Neural cell (in vitro differentiated cells): ENCODE data around the gene FILIP1. TPM values are rescaled to one million over a fixed set of nuclear protein-coding genes. Genes with fewer than 3 reads are reported as not detected.

ENCODE experiments used
- H2AFZ ChIP-seq: fragments of 200-600, 300-800 bp; sonication (generic), shearing (Covaris generic); 2 replicates; pipeline ENCODE4 v1.6.0; 2014; ENCODE audit warnings: low read depth, mild to moderate bottlenecking, antibody characterized with exemption, low read length, moderate library complexity
- H3F3A ChIP-seq: fragments of 200-600 bp; shearing (Covaris generic); 2 replicates; pipeline ENCODE4 v1.6.1; 2016; ENCODE audit warnings: mild to moderate bottlenecking, moderate library complexity, mixed read lengths, antibody characterized with exemption, low read length; ENCODE audit not compliant: insufficient read depth, poor library complexity, severe bottlenecking
- H3K27ac ChIP-seq: fragments of 200-600, 300-800 bp; sonication (generic), shearing (Covaris generic); 2 replicates; pipeline ENCODE4 v1.5.1; 2014; ENCODE audit warnings: mild to moderate bottlenecking, low read length, moderate library complexity
- H3K27me3 ChIP-seq: fragments of 300-800, 200-600 bp; sonication (generic), shearing (Covaris generic); 2 replicates; pipeline ENCODE4 v1.6.0; 2014; ENCODE audit warnings: mild to moderate bottlenecking, low read depth, low read length, moderate library complexity; ENCODE audit not compliant: insufficient read depth
- H3K36me3 ChIP-seq: fragments of 300-800, 200-600 bp; sonication (generic), shearing (Covaris generic); 2 replicates; pipeline ENCODE4 v1.5.1; 2014; ENCODE audit warnings: mild to moderate bottlenecking, antibody characterized with exemption, low read length, moderate library complexity; ENCODE audit not compliant: insufficient read depth
- H3K4me2 ChIP-seq: fragments of 300-800, 200-600 bp; sonication (generic), shearing (Covaris generic); 2 replicates; pipeline ENCODE4 v1.6.0; 2014; ENCODE audit warnings: mild to moderate bottlenecking, low read length
- H3K4me3 ChIP-seq: fragments of 300-800, 200-600 bp; sonication (generic), shearing (Covaris generic); 2 replicates; pipeline ENCODE4 v1.5.1; 2014; ENCODE audit warnings: mild to moderate bottlenecking, low read length, moderate library complexity
- H3K79me2 ChIP-seq: fragments of 200-600 bp; shearing (Covaris generic); replicated peaks from 2 replicates; pipeline ENCODE4 v1.6.0; 2014; ENCODE audit warnings: mild to moderate bottlenecking, low read length, moderate library complexity; ENCODE audit not compliant: insufficient read depth
- H3K9ac ChIP-seq: fragments of 300-800, 200-600 bp; sonication (generic), shearing (Covaris generic); 2 replicates; pipeline ENCODE4 v1.6.1; 2016; ENCODE audit warnings: mild to moderate bottlenecking, low read length, mixed read lengths
- H3K9me2 ChIP-seq: fragments of 200-600 bp; shearing (Covaris generic); 2 replicates; pipeline ENCODE4 v1.6.1; 2016; ENCODE audit warnings: mild to moderate bottlenecking, low read length, mixed read lengths; ENCODE audit not compliant: insufficient read depth
- H3K9me3 ChIP-seq: fragments of 200-600, 300-800 bp; sonication (generic), shearing (Covaris generic); 2 replicates; pipeline ENCODE4 v1.6.1; 2016; ENCODE audit warnings: mild to moderate bottlenecking, mixed run types, low read length, moderate library complexity, mixed read lengths
- H4K20me1 ChIP-seq: fragments of 200-600 bp; shearing (Covaris generic); 2 replicates; pipeline ENCODE4 v1.6.1; 2016; ENCODE audit warnings: mild to moderate bottlenecking, mixed run types; ENCODE audit not compliant: insufficient read depth
- CTCF ChIP-seq: fragments of 450-650 bp; IDR thresholded peaks from 2 replicates; pipeline ENCODE4 v1.5.1; 2014; ENCODE audit warnings: antibody characterized with exemption, mild to moderate bottlenecking, moderate library complexity; ENCODE audit not compliant: poor library complexity, severe bottlenecking
- EP300 ChIP-seq: fragments of 450-650 bp; conservative IDR thresholded peaks from 2 replicates; pipeline ENCODE4 v1.6.1; 2014; ENCODE audit warnings: antibody characterized with exemption, mild to moderate bottlenecking, moderate library complexity; ENCODE audit not compliant: poor library complexity, severe bottlenecking
- EZH2 ChIP-seq: fragments of 200-600, 300-800 bp; shearing (Covaris generic), sonication (generic); IDR thresholded peaks from 2 replicates; pipeline ENCODE4 v1.6.1; 2014; ENCODE audit warnings: antibody characterized with exemption, low read length, borderline replicate concordance, mild to moderate bottlenecking; ENCODE audit not compliant: insufficient read depth, poor library complexity, severe bottlenecking
- MXI1 ChIP-seq: fragments of 450-650 bp; conservative IDR thresholded peaks from 2 replicates; pipeline ENCODE4 v1.6.1; 2014; ENCODE audit warnings: antibody characterized with exemption, mild to moderate bottlenecking; ENCODE audit not compliant: poor library complexity, severe bottlenecking
- POLR2AphosphoS5 ChIP-seq: IDR thresholded peaks from 2 replicates; pipeline ENCODE4 v1.6.1; 2012
- RAD21 ChIP-seq: fragments of 450-650 bp; conservative IDR thresholded peaks from 2 replicates; pipeline ENCODE4 v1.6.1; 2014; ENCODE audit warnings: antibody characterized with exemption, mild to moderate bottlenecking, moderate library complexity
- REST ChIP-seq: IDR thresholded peaks from 2 replicates; pipeline ENCODE4 v1.6.1; 2012; ENCODE audit warnings: borderline replicate concordance
- SMC3 ChIP-seq: fragments of 450-650 bp; conservative IDR thresholded peaks from 2 replicates; pipeline ENCODE4 v1.6.1; 2014; ENCODE audit warnings: antibody characterized with exemption, mild to moderate bottlenecking, moderate library complexity; ENCODE audit not compliant: poor library complexity
- TAF1 ChIP-seq: IDR thresholded peaks from 2 replicates; pipeline ENCODE4 v1.6.1; 2012; ENCODE audit warnings: low read depth
- polyA minus RNA-seq: library from RNA; depleted of rRNA, polyadenylated mRNA; stranded (reverse); fragments of >200 nt; gene quantifications from 2 replicates; pipeline ENCODE4 v1.2.3, GENCODE V29; 2014
- polyA plus RNA-seq: library from polyadenylated mRNA; depleted of rRNA; stranded (reverse); fragments of >200 nt; gene quantifications from 2 replicates; pipeline ENCODE4 v1.2.3, GENCODE V29; 2014

FILIP1 gene, protein sequence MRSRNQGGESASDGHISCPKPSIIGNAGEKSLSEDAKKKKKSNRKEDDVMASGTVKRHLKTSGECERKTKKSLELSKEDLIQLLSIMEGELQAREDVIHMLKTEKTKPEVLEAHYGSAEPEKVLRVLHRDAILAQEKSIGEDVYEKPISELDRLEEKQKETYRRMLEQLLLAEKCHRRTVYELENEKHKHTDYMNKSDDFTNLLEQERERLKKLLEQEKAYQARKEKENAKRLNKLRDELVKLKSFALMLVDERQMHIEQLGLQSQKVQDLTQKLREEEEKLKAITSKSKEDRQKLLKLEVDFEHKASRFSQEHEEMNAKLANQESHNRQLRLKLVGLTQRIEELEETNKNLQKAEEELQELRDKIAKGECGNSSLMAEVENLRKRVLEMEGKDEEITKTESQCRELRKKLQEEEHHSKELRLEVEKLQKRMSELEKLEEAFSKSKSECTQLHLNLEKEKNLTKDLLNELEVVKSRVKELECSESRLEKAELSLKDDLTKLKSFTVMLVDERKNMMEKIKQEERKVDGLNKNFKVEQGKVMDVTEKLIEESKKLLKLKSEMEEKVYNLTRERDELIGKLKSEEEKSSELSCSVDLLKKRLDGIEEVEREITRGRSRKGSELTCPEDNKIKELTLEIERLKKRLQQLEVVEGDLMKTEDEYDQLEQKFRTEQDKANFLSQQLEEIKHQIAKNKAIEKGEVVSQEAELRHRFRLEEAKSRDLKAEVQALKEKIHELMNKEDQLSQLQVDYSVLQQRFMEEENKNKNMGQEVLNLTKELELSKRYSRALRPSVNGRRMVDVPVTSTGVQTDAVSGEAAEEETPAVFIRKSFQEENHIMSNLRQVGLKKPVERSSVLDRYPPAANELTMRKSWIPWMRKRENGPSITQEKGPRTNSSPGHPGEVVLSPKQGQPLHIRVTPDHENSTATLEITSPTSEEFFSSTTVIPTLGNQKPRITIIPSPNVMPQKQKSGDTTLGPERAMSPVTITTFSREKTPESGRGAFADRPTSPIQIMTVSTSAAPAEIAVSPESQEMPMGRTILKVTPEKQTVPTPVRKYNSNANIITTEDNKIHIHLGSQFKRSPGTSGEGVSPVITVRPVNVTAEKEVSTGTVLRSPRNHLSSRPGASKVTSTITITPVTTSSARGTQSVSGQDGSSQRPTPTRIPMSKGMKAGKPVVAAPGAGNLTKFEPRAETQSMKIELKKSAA (N-terminal part only)
- 1.4 and 1.9 TPM in 2 replicates for polyA plus RNA-seq
- polyA minus RNA-seq: 6.1 and 6.8 TPM in 2 replicates

GRCh38 chr6:75493400-75494064, at the start of gene FILIP1:
Gene FILIP1, minus strand, starts transcription at chr6:75493800. Its CDS starts 78,828 bp downstream, at chr6:75414972.
- Histone ChIP-seq H3K27ac (no peak within 1 kb of the TSS), H3K4me2 (no peak within 1 kb of the TSS)

More at GRCh38 chr6:75493400-75494064, at the start of gene FILIP1:
- Histone ChIP-seq H2AFZ (no peak within 1 kb of the TSS), H3K4me3 (no peak within 1 kb of the TSS), H3K9me3 (no peaks in the 10 kb centered on the region), H3F3A (no peaks in the 10 kb centered on the region), H3K9me2 (no peaks in the 10 kb centered on the region), H3K27me3 (no peaks in the 10 kb centered on the region), H3K9ac (no peak within 1 kb of the TSS), H4K20me1 (no peaks in the 10 kb centered on the region), H3K36me3 (no peaks in the 10 kb centered on the region), H3K79me2 (no peaks in the 10 kb centered on the region)
- TF ChIP-seq MXI1 (no peak), REST (no peak), RAD21 (no peak), CTCF (no peak), EZH2 (no peak), SMC3 (no peak), EP300 (no peak), TAF1 (no peak), POLR2AphosphoS5 (no peak)
